ENCODE results near the gene CRLF1.

DNA sequence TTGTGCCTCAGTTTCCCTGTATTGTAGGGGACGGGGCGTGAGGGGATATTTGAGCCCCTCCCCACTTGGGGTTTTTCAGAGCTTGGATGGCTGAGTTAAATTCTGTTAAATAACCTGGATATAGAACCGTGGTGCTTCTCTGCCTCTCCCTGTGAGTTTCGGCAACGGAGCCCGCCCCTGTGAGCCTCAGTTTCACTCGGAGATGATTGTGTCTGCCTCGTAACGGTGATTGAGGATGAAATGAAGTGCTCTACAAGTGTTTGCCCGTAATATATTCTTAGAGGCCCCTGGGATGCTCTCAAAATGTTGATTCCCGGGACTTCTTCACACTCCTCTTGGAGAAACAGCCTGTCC, 48.4 kb downstream of the CRLF1 start:
- TF ChIP-seq CTCF (conservative IDR thresholded peaks at IDR 0.05; ENCODE audit: low read length) (no peak), EZH2phosphoT487 (IDR thresholded peaks at IDR 0.05; ENCODE audit: borderline replicate concordance, low read depth, low read length) (no peak)
